ENCODE data around the gene DYRK1B. TPM values are rescaled to one million over a fixed set of nuclear protein-coding genes. Genes with fewer than 3 reads are reported as not detected.
"Not testable (repeated sequence)": the region's sequence is repeated elsewhere in the genome, so short reads cannot be mapped to it uniquely, and the experiment has no call there.

Gene DYRK1B
- total RNA-seq, 2 experiments from 2014 or later, result 3.0 to 9.2 TPM

- POLR2A ChIA-PET, result not testable (repeated sequence)
These were observed 45.8 kb upstream of the DYRK1B start for GRCh38 chr19:39879796-39880195.

GRCh38 chr19:39878866-39879265 is 44.9 kb upstream of the DYRK1B start:
- H3K36me3 ChIP-seq (ENCODE audit: insufficient read depth, low read length); H3K4me2 ChIP-seq (ENCODE audit: low read length); BruUV-seq (replicated peaks); H4K20me1 ChIP-seq (ENCODE audit: insufficient read depth, low read length); H3K4me1 ChIP-seq (ENCODE audit: insufficient read depth, low read length, poor library complexity, severe bottlenecking); H3K9me3 ChIP-seq (ENCODE audit: low read length); H3K27ac ChIP-seq (ENCODE audit: low read depth, low read length, poor library complexity, severe bottlenecking); intact Hi-C loops (cut with micrococcal nuclease; ENCODE audit: unreplicated experiment); H3K9me2 ChIP-seq (ENCODE audit: insufficient read depth, low read length); DNase-seq (ENCODE audit: low spot score); H2AFZ ChIP-seq (ENCODE audit: low read length); H3K4me3 ChIP-seq (ENCODE audit: low read depth, low read length, poor library complexity, severe bottlenecking); H3K79me2 ChIP-seq (ENCODE audit: insufficient read depth, low read depth, low read length): not testable (repeated sequence)
- POLR2A ChIA-PET, result interaction anchor here (1.2 kb wide), 1 partner anchor 91 kb away, joined by 3 read pairs; no protein-coding TSS in a partner anchor
- CTCF ChIA-PET (ENCODE audit: unreplicated experiment), result interaction anchor here (1.3 kb wide), 1 partner anchor 91 kb away, joined by 4 read pairs; no protein-coding TSS in a partner anchor

More at GRCh38 chr19:39879796-39880195, 45.8 kb upstream of the DYRK1B start:
- CTCF ChIA-PET (ENCODE audit: unreplicated experiment), result interaction anchor here (1.3 kb wide), 1 partner anchor 90 kb away, joined by 4 read pairs; no protein-coding TSS in a partner anchor
- H2AFZ ChIP-seq (ENCODE audit: low read length); H3K36me3 ChIP-seq (ENCODE audit: insufficient read depth, low read length); H3K27ac ChIP-seq (ENCODE audit: low read depth, low read length, poor library complexity, severe bottlenecking); H3K4me1 ChIP-seq (ENCODE audit: insufficient read depth, low read length, poor library complexity, severe bottlenecking); H3K9me2 ChIP-seq (ENCODE audit: insufficient read depth, low read length); H3K4me3 ChIP-seq (ENCODE audit: low read depth, low read length, poor library complexity, severe bottlenecking); BruUV-seq (replicated peaks); H3K79me2 ChIP-seq (ENCODE audit: insufficient read depth, low read depth, low read length); H4K20me1 ChIP-seq (ENCODE audit: insufficient read depth, low read length); intact Hi-C loops (cut with micrococcal nuclease; ENCODE audit: unreplicated experiment); DNase-seq (ENCODE audit: low spot score); H3K9me3 ChIP-seq (ENCODE audit: low read length); H3K4me2 ChIP-seq (ENCODE audit: low read length): not testable (repeated sequence)

GRCh38 chr19:39878398-39878797 is 44.4 kb upstream of the DYRK1B start:
- intact Hi-C loops (cut with micrococcal nuclease; ENCODE audit: unreplicated experiment), result no loop called here
- Histone ChIP-seq H3K79me2 (ENCODE audit: insufficient read depth, low read depth, low read length) (no peaks in the 10 kb centered on the region), H3K36me3 (ENCODE audit: insufficient read depth, low read length) (no peaks in the 10 kb centered on the region), H3K9me3 (ENCODE audit: low read length) (no peaks in the 10 kb centered on the region), H2AFZ (ENCODE audit: low read length) (no peak overlapping the region), H3K27ac (ENCODE audit: low read depth, low read length, poor library complexity, severe bottlenecking) (no peak overlapping the region), H3K4me1 (ENCODE audit: insufficient read depth, low read length, poor library complexity, severe bottlenecking) (peaks cover 8% of the 10 kb centered on the region), H3K4me3 (ENCODE audit: low read depth, low read length, poor library complexity, severe bottlenecking) (no peak overlapping the region), H4K20me1 (ENCODE audit: insufficient read depth, low read length) (no peaks in the 10 kb centered on the region), H3K9me2 (ENCODE audit: insufficient read depth, low read length) (no peaks in the 10 kb centered on the region), H3K4me2 (ENCODE audit: low read length) (no peak overlapping the region)
- no TSS peak for BruUV-seq (replicated peaks)
- no peak for DNase-seq (ENCODE audit: low spot score)
- ChIA-PET POLR2A (interaction anchor here (1.2 kb wide), 1 partner anchor 92 kb away, joined by 3 read pairs; no protein-coding TSS in a partner anchor), CTCF (ENCODE audit: unreplicated experiment) (interaction anchor here (1.3 kb wide), 1 partner anchor 92 kb away, joined by 4 read pairs; no protein-coding TSS in a partner anchor)
- TF ChIP-seq CTCF (conservative IDR thresholded peaks at IDR 0.05; ENCODE audit: low read length) (no peak), EZH2phosphoT487 (IDR thresholded peaks at IDR 0.05; ENCODE audit: borderline replicate concordance, low read depth, low read length) (no peak)

- H3K9me3 ChIP-seq (ENCODE audit: low read length); H3K4me1 ChIP-seq (ENCODE audit: insufficient read depth, low read length, poor library complexity, severe bottlenecking); DNase-seq (ENCODE audit: low spot score); POLR2A ChIA-PET; H3K36me3 ChIP-seq (ENCODE audit: insufficient read depth, low read length); H4K20me1 ChIP-seq (ENCODE audit: insufficient read depth, low read length); H3K4me3 ChIP-seq (ENCODE audit: low read depth, low read length, poor library complexity, severe bottlenecking); BruUV-seq (replicated peaks); H3K27ac ChIP-seq (ENCODE audit: low read depth, low read length, poor library complexity, severe bottlenecking); H3K79me2 ChIP-seq (ENCODE audit: insufficient read depth, low read depth, low read length); H3K9me2 ChIP-seq (ENCODE audit: insufficient read depth, low read length); CTCF ChIA-PET (ENCODE audit: unreplicated experiment); H3K4me2 ChIP-seq (ENCODE audit: low read length); intact Hi-C loops (cut with micrococcal nuclease; ENCODE audit: unreplicated experiment); H2AFZ ChIP-seq (ENCODE audit: low read length): not testable (repeated sequence)
These were observed 44.0 kb upstream of the DYRK1B start for GRCh38 chr19:39877982-39878381.

GRCh38 chr19:39877488-39877887 is 43.5 kb upstream of the DYRK1B start:
- H3K36me3 ChIP-seq (ENCODE audit: insufficient read depth, low read length); POLR2A ChIA-PET; H3K4me2 ChIP-seq (ENCODE audit: low read length); CTCF ChIA-PET (ENCODE audit: unreplicated experiment); H3K4me3 ChIP-seq (ENCODE audit: low read depth, low read length, poor library complexity, severe bottlenecking); H3K9me2 ChIP-seq (ENCODE audit: insufficient read depth, low read length); H3K9me3 ChIP-seq (ENCODE audit: low read length); DNase-seq (ENCODE audit: low spot score); H3K79me2 ChIP-seq (ENCODE audit: insufficient read depth, low read depth, low read length); H2AFZ ChIP-seq (ENCODE audit: low read length); H3K27ac ChIP-seq (ENCODE audit: low read depth, low read length, poor library complexity, severe bottlenecking); H4K20me1 ChIP-seq (ENCODE audit: insufficient read depth, low read length); H3K4me1 ChIP-seq (ENCODE audit: insufficient read depth, low read length, poor library complexity, severe bottlenecking); BruUV-seq (replicated peaks); intact Hi-C loops (cut with micrococcal nuclease; ENCODE audit: unreplicated experiment): not testable (repeated sequence)

GRCh38 chr19:39876486-39876885 is 42.5 kb upstream of the DYRK1B start:
- POLR2A ChIA-PET; H3K36me3 ChIP-seq (ENCODE audit: insufficient read depth, low read length); H3K27ac ChIP-seq (ENCODE audit: low read depth, low read length, poor library complexity, severe bottlenecking); H2AFZ ChIP-seq (ENCODE audit: low read length); H4K20me1 ChIP-seq (ENCODE audit: insufficient read depth, low read length); H3K9me2 ChIP-seq (ENCODE audit: insufficient read depth, low read length); H3K4me2 ChIP-seq (ENCODE audit: low read length); intact Hi-C loops (cut with micrococcal nuclease; ENCODE audit: unreplicated experiment); DNase-seq (ENCODE audit: low spot score); H3K4me1 ChIP-seq (ENCODE audit: insufficient read depth, low read length, poor library complexity, severe bottlenecking); CTCF ChIA-PET (ENCODE audit: unreplicated experiment); BruUV-seq (replicated peaks); H3K79me2 ChIP-seq (ENCODE audit: insufficient read depth, low read depth, low read length); H3K9me3 ChIP-seq (ENCODE audit: low read length); H3K4me3 ChIP-seq (ENCODE audit: low read depth, low read length, poor library complexity, severe bottlenecking): not testable (repeated sequence)

Data from OCI-LY7 (cell line).